HG03469 (cell line): ENCODE data around the gene UBA1.

Experiments
- ATAC-seq: cut with Tn5 transposase; IDR thresholded peaks from one replicate; pipeline ENCODE4 v1.9.1; 2021; ENCODE audit warnings: mild to moderate bottlenecking, moderate library complexity, moderate number of reproducible peaks; ENCODE audit not compliant: unreplicated experiment

Gene UBA1

DNA sequence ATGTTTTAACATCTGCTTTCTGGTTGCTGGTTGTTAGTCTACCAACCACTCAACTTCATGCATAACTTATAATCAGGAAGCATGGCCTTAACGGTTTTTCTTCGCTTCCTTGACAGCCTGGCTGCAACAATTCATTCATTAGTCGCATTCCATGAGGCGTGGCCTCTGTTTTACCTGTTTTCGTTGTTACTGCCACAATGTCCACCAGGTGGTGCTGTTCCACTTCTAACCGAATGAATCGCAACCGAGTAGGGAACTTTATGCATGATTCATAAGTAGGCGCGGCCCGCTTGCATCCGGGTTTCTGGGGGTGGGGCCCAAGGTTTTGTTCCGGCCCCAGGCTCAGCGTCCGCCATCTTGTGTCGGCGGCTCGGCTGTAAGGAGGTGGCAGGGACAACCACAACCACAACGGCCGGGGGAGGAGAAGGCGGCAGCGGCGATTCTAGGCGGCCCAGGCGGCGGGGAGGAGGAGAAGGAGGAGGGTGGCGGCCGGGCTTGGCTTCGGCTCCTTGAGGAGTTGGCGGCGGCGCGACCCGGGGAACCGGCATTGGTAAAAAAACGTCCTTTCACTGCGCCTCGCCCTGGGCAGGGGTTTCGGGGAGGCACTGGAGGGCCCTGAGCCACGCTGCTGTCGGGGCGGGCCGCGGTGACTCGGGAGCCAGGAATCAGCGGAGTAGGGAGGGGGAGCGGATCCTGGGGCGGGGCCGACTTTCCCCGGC, at the start of gene UBA1:
Gene UBA1, plus strand, starts transcription at position 355 of the 719 bp plus-strand sequence. CDS start 4,974 bp downstream, outside the sequence.
- ATAC-seq: peak; percentile 37

DNA sequence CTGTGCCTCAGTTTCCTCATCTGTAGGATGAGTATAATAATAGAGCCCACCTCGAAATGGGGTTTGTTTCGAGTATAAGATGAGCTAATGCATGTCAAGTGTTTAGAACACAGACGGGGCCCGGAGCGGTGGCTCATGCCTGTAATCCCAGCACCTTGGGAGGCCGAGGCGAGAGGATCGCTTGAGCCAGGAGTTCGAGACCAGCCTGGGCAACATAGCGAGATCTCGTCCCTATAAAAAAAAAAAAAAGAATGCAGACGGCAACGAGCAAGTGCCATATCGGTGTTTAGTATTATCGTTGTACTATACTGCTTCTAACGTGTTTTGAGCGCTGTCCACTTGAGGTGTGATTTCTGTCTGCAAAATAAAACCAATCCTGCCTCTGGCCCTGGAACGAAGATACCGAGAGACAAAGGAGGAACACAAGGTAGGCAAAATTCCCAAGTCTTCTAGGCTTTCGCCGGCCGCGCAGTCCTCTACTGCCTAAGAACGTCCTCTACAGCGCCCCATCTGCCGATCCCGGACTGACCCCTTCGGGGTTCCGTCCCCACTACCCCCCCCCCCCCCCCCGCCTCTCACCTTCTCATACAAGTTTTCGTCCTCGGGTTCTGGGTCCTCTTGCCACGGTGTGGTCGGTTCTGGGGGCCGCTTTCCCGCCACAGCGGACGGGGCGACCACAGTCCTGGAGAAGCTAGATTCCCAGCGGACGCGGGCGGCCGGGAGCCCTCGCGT, 49.6 kb upstream of the UBA1 start:
- ATAC-seq: no peak

GRCh38 chrX:47144626-47145394, 48.8 kb upstream of the UBA1 start, which contains the start of the genes NDUFB11 and RBM10:
Gene NDUFB11 (minus strand): TSS chrX:47144702. CDS start chrX:47144679, 23 bp downstream.
Gene RBM10 (plus strand): TSS chrX:47145221. CDS start chrX:47147482, 2,261 bp downstream.
- peak; percentile 75 for ATAC-seq

DNA sequence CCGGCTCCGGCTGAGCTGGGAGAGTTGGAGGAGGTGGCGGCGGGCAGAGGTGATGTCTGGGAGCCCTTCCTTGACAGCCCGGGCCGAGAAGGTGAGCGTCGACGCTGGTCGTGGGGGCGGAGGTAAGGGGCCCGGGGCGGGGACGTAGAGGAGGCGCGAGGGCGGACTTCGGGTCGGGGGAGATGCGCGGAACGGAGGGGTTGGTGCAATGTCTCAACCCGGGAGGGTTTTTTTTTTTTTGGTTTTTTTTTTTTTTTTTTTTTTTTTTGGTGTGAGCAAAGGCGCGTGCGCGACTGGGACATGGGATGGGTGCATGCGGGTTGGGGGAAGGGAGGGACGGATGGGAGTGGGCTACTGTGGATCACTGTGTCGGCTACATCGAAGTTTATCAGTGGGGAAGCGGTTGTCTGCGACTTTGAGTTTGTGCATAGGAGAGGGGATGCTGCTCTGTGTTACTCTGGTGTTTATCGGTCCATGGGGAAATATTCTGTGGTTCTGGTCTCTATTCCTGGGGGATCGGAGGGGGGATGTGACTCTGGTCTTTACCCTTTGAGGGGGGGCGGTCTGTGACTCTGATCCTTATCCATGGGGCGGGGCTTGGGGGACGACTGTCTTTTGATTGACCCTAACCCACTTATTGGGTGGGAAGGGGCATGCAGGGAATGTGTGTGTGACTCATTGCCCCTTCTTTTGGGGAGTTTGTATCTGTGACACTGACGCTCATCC, 48.1 kb upstream of the UBA1 start:
- peak; percentile 9 for ATAC-seq

GRCh38 chrX:47146121-47146935, 47.3 kb upstream of the UBA1 start:
- no peak for ATAC-seq

- ATAC-seq: no peak
These were observed 46.4 kb upstream of the UBA1 start for GRCh38 chrX:47146936-47147859.

- no peak for ATAC-seq
These were observed 44.7 kb upstream of the UBA1 start for GRCh38 chrX:47148946-47149345.

DNA sequence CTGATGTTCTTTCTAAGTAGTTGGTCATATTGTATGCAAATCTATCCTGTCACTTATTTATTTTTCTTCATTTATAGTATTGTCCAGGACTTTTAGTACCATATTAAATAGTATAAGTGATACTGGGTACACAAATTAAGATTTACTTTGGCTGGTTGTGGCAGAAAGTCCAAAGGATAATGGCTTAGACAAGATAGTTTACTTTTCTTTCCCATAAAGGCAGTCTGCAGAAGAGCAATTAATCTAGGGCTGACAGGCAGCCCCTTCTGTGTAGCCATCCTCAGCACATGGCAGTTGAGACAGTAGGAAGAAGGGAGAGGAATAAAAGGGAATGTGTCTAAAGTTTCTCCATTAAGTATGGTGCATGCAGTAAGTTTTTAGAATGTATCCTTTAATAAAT, 42.2 kb upstream of the UBA1 start:
- no peak for ATAC-seq

DNA sequence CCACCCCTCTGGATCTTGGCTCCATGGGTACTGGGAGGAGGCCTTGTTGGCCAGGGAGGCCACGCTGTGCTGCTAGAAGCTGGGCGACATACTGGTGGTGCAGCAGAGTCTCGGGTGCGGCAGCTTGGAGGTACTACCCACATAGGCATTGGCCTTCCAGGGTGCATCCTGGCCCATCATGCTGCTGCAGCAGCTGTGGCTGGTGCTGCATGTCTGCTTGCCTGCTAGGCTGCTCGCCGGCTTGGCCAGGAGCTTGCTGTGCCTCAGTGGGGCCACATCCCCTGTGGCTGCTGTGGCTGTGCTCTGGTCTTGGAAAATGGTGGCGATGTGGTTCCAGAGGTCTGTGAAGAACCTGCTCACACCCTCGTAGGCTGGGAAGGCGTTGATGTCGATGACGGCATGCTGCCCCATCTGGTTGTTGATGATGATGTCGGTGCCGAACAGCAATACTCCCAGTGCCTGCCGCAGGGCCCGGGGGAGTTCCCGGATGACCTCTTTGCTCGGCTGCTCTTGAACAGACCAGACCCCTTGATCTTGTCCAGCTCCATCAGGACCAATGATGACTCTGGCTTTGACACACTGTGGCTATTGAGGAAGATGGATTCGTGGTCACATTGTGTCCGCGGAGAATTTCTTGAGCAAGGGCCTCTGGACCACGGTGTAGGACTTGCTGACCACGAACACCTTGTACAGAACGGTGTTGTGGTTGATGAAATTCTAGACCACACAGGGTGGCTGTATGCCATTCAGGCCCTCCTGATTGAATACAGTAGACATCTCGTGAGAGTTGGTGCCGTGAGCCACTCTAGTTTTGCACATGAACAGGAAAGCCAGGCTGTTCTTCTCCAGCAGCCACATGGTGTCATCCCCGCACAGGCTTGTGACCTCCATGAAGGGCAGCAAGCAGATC, 36.8 kb upstream of the UBA1 start:
- no peak for ATAC-seq

DNA sequence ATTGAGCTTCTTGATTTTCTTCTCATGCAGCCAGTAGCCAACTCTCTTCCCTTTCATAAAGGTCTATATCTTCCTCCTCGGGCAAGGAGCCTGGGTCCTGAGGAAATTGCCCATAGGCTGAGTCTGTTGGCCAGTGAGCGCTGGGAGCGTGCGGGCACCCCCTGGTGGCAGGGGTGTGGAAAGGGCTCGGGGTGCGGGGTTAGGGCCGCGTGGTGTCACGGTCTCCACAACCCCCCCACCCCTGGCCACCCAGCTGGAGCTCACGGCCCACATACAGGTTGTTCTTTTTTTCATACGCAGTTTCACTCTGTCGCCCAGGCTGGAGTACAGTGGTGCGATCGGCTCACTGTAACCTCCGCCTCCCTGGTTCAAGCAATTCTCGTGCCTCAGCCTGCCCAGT, 35.5 kb upstream of the UBA1 start:
- no peak for ATAC-seq

GRCh38 chrX:47158781-47159180, 34.8 kb upstream of the UBA1 start:
- ATAC-seq: no peak

DNA sequence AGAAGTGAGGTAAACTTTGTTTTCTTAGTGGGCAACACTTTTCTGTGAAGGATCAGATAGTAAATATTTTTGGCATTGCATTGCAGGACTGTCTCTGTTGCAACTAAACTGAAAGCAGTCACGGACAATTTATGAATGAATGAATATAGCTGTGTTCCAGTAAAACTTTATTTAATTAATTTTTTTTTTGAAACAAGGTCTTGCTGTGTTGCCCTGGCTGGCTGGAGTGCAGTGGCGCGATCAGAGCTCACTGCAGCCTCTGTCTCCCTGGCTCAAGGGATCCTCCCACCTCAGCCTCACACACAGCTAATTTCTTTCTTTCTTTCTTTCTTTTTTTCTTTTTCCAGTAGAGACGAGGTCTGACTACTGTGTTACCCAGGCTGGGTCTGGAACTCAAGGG, 32.8 kb upstream of the UBA1 start:
- no peak for ATAC-seq

GRCh38 chrX:47162927-47163583, 30.6 kb upstream of the UBA1 start:
- ATAC-seq: no peak

DNA sequence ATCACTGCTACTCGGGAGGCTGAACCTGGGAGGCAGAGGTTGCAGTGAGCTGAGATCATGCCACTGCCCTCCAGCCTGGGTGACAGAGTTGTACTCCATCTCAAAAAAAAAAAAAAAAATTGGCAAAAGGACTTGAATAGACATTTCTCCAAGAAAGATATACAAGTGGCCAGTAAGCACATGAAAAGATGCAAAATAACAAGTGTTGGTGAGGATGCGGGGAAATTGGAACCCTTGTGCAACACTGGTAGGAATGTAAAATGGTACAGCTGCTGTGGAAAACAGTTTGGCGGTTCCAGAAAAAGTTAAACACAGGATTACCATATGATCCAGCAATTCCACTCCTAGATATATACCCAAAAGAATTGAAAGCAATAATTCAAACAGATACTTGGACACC, 29.2 kb upstream of the UBA1 start:
- ATAC-seq: no peak

- no peak for ATAC-seq
These were observed 27.5 kb upstream of the UBA1 start for GRCh38 chrX:47166126-47166525.

DNA sequence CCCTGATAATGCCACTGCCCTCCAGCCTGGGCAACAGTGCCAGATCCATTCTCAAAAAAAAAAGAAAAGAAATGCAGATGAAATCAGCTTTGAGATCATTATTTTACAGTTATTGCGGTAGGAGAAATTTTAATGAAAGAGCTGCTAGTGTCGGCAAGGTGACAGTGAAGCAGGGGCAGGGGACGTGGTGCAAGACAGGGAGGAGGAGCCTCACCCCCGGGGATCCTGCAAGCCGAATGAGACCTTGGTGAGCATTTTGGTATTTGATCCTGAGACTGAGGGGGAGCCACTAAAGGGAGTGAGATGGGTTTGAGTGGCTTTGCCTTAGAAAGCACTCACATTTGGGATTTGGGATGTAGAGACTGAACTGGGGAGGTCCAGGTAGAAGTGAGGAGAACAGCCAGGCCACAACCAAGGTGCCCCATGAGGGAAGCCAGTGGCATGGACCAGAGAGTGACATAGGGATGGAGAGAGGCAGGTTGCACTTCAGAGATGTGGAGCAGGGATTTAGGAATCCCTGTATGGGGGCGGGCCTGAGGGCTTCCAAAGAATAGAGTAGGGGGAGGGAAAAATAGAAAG, 25.0 kb upstream of the UBA1 start:
- ATAC-seq: no peak

DNA sequence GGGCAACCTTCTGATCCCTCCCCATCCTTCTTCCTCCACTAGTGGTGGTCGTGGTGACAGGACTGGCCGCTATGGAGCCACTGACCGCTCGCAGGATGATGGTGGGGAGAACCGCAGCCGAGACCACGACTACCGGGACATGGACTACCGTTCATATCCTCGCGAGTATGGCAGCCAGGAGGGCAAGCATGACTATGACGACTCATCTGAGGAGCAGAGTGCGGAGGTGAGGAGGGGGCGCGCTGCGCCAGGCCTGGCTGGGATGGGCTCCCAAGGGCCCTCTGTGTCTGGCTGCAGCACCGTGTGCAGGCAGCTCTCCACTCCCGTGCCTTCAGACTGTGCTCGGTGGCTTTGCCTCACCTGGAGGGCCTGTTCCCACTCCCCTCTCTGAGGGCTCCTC, 24.4 kb upstream of the UBA1 start:
- ATAC-seq: no peak
